ENCODE results near the gene SPEG. TPM values are rescaled to one million over a fixed set of nuclear protein-coding genes. Genes with fewer than 3 reads are reported as not detected.

Gene SPEG
- total RNA-seq, 2 experiments from 2014 or later = 0.46 TPM; not detected in 1

DNA sequence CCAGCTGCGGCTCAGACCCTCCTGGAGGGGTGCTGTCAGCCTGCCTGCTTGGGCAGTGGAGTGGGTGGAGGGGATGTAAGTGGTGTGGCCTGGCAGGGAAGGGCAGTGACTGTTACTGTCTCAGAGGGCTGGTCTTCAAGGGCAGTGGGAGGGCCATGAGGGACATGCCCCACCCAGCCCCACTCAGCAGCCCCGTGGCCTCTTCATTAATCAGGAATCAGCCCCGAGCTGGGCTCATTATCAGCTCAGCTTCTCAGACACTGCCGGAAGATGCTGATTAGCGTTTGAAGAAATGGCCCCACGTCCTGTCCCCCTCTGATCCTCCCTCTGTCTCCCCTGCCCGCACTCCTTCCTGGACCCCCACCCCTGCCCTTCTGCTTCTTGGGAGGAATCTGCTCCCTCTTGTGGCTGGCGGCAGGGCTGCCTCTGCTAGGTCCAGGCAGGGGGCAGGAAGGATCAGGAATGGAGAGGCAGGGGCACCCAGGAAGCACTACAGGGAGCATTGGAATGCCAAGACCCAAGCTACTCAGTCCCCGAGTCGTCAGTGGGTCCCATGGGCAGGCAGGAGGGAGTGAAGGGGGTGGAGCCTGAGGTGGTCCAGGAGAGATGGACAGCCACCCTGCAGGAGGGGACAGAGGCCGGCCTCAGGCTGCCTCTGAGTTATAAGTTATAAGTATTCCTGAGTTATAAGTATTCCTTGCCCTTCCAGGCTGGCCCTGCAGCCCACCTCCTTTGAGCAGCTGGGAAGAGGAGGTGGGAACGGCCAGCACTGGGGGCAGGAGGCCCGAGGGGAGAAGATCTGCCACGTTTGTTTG is 86.6 kb downstream of the SPEG start:
- Histone ChIP-seq H2AFZ (ENCODE audit: low read length) (no peak overlapping the region), H3K9me3 (ENCODE audit: low read length) (no peaks in the 10 kb centered on the region), H3K4me1 (ENCODE audit: insufficient read depth, low read length, poor library complexity, severe bottlenecking) (no peaks in the 10 kb centered on the region), H3K79me2 (ENCODE audit: insufficient read depth, low read depth, low read length) (no peaks in the 10 kb centered on the region), H3K9me2 (ENCODE audit: insufficient read depth, low read length) (no peaks in the 10 kb centered on the region), H3K27ac (ENCODE audit: low read depth, low read length, poor library complexity, severe bottlenecking) (no peak overlapping the region), H3K4me3 (ENCODE audit: low read depth, low read length, poor library complexity, severe bottlenecking) (no peak overlapping the region), H3K4me2 (ENCODE audit: low read length) (no peak overlapping the region), H4K20me1 (ENCODE audit: insufficient read depth, low read length) (no peaks in the 10 kb centered on the region), H3K36me3 (ENCODE audit: insufficient read depth, low read length) (no peaks in the 10 kb centered on the region)
- no TSS peak for BruUV-seq (replicated peaks)
- no peak for DNase-seq (ENCODE audit: low spot score)
- POLR2A ChIA-PET = interaction anchor here (1.0 to 1.3 kb wide), 2 partner anchors 22 to 134 kb away, joined by 3 to 4 read pairs; partner anchors contain the start of gene DNPEP
- CTCF ChIA-PET (ENCODE audit: unreplicated experiment) = interaction anchor here (1.2 to 1.4 kb wide), 2 partner anchors 23 to 58 kb away, joined by 3 to 5 read pairs; partner anchors contain the start of gene GMPPA
- intact Hi-C loops (cut with micrococcal nuclease; ENCODE audit: unreplicated experiment) = no loop called here
- TF ChIP-seq EZH2phosphoT487 (IDR thresholded peaks at IDR 0.05; ENCODE audit: borderline replicate concordance, low read depth, low read length) = no peak
- TF ChIP-seq, protein P1, sequence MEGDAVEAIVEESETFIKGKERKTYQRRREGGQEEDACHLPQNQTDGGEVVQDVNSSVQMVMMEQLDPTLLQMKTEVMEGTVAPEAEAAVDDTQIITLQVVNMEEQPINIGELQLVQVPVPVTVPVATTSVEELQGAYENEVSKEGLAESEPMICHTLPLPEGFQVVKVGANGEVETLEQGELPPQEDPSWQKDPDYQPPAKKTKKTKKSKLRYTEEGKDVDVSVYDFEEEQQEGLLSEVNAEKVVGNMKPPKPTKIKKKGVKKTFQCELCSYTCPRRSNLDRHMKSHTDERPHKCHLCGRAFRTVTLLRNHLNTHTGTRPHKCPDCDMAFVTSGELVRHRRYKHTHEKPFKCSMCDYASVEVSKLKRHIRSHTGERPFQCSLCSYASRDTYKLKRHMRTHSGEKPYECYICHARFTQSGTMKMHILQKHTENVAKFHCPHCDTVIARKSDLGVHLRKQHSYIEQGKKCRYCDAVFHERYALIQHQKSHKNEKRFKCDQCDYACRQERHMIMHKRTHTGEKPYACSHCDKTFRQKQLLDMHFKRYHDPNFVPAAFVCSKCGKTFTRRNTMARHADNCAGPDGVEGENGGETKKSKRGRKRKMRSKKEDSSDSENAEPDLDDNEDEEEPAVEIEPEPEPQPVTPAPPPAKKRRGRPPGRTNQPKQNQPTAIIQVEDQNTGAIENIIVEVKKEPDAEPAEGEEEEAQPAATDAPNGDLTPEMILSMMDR (conservative IDR thresholded peaks at IDR 0.05; ENCODE audit: low read length) = peak; percentile 64

DNA sequence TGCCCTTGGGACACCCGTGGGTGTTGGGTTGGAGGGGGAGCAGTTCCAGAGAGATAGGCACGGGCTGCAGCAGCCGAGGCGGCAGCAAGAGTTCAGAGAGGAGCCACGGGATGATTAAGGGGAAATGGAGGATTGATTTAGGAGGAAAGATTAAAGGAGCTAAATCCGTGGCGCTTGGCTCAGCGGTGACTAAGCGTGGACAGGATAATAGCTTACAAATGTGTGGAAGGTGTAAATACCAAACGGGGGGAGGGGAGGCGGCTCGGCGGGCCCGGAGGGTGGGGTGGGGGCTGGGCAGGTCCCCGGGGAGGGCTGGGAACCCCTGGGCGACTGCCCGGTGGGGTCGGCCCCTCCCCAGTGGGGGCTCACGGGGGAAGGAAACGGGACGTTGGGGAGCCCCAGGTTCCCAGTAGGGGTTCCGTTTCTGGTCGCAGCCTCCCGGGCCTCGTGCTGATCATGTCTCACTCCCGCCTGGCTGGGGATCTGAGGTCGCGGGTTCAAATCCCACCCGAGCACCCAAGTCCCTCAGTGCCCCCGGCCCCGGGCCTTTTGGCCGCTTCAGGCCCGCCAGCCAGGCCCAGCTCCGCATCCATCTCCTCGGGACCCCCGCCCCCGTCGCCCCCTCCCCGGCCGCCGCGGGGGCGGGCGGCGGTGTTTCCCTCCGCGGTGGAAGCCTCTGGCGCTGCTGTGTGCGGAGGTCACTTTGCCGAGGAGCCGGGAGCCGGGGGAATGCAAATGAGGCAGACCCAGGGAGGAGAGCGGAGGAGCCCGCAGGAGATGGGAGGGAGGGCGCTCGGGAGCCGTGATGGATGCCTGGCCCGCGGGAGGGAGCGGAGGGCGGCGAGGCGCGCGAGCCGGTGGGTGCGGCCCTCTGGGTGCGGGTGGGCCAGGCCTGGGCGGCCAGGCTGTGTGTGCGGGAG is 87.7 kb downstream of the SPEG start:
- no peaks in the 10 kb centered on the region for H3K9me3 ChIP-seq (ENCODE audit: low read length)
- H3K4me3 ChIP-seq (ENCODE audit: low read depth, low read length, poor library complexity, severe bottlenecking) = no peak overlapping the region
- H3K9me2 ChIP-seq (ENCODE audit: insufficient read depth, low read length) = no peaks in the 10 kb centered on the region
- no peak overlapping the region for H2AFZ ChIP-seq (ENCODE audit: low read length)
- ChIA-PET CTCF (ENCODE audit: unreplicated experiment) (interaction anchor here (0.6 kb wide), 1 partner anchor 29 kb away, joined by 4 read pairs; no protein-coding TSS in a partner anchor), POLR2A (interaction anchor here (1.0 kb wide), 1 partner anchor 23 kb away, joined by 3 read pairs; no protein-coding TSS in a partner anchor)
- H3K36me3 ChIP-seq (ENCODE audit: insufficient read depth, low read length) = no peaks in the 10 kb centered on the region
- H3K27ac ChIP-seq (ENCODE audit: low read depth, low read length, poor library complexity, severe bottlenecking) = no peak overlapping the region
- no peak for DNase-seq (ENCODE audit: low spot score)
- H4K20me1 ChIP-seq (ENCODE audit: insufficient read depth, low read length) = no peaks in the 10 kb centered on the region
- TF ChIP-seq EZH2phosphoT487 (IDR thresholded peaks at IDR 0.05; ENCODE audit: borderline replicate concordance, low read depth, low read length) = no peak
- TF ChIP-seq, protein P1 (conservative IDR thresholded peaks at IDR 0.05; ENCODE audit: low read length) = no peak
- intact Hi-C loops (cut with micrococcal nuclease; ENCODE audit: unreplicated experiment) = no loop called here
- no peaks in the 10 kb centered on the region for H3K79me2 ChIP-seq (ENCODE audit: insufficient read depth, low read depth, low read length)
- no TSS peak for BruUV-seq (replicated peaks)
- no peak overlapping the region for H3K4me2 ChIP-seq (ENCODE audit: low read length)
- H3K4me1 ChIP-seq (ENCODE audit: insufficient read depth, low read length, poor library complexity, severe bottlenecking) = no peaks in the 10 kb centered on the region
